NCI-H345 treated with DMSO at 0.1 percent for 48 hours (cell line): Measurements from ENCODE around the gene DNALI1.
"Not testable (repeated sequence)": the region's sequence is repeated elsewhere in the genome, so short reads cannot be mapped to it uniquely, and the experiment has no call there.

Experiments
- DNase-seq: peaks from one replicate; lab custom pipeline; 2025; ENCODE audit not compliant: unreplicated experiment; lab: John Stamatoyannopoulos, UW

Gene DNALI1

DNA sequence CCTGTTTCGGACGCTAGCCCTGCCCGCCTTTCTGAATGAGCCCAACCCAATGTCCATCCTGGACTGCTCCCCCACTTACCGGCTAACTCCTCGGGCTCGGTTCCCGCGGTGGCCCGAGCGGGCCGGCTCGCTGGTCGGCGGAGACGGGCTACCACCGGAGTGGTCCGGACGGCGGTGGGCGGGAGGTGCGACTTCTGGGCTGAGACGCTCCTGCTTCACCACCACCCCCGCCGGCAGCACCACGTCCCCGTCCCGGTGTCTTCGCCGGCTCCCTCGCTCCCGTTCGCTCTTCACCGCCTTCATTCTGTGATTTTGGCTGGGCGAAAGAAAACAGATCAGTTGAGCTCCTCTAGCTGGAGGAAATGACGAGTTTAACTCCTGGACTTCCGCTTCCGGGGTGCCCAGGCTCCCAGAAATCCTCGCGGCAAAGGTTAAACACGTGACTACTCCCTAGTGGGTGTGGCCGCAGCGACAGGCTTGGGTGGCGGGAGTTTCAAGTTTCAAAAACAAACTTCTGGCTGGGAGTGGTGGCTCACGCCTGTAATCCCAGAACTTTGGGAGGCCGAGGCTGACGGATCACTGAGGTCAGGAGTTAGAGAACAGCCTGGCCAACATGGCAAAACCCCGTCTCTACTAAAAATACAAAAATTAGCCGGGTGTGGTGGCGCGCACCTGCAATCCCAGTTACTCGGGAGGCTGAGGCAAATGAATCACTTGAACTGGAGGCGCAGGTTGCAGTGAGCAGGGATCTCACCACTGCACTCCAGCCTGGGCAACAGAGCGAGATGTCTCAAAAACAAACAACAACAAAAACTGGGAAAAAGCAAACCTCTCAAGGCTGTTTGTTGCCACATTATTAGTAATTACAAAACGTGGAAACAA, 2.6 kb upstream of the DNALI1 start, which contains the start of gene SNIP1:
TSS of gene SNIP1 (minus strand) at position 367 of the 882 bp plus-strand sequence. CDS start at position 303, 64 bp downstream.
- DNase-seq = peak; percentile 92

GRCh38 chr1:37557402-37557801, 662 bp downstream of the DNALI1 start:
- DNase-seq = no peak

- no peak for DNase-seq
These were observed 1.7 kb downstream of the DNALI1 start for GRCh38 chr1:37558411-37558810.

DNA sequence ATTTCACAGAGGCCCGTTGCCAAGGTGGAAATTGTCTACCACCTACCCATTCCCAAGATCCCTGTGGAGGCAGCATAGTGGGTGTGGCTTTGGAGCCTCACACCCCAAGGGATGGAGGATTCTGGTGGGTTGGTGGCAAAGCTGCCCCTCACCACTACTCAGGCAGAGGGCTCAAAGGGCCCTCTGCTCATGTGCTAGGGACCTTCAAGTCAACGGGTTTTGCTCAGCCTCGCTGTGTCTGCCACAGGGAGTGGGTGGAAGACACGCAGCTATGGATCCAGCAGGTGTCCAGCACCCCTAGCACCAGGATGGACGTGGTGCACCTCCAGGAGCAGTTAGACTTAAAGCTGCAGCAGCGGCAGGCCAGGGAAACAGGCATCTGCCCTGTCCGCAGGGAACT, 2.3 kb downstream of the DNALI1 start:
- DNase-seq = no peak

DNA sequence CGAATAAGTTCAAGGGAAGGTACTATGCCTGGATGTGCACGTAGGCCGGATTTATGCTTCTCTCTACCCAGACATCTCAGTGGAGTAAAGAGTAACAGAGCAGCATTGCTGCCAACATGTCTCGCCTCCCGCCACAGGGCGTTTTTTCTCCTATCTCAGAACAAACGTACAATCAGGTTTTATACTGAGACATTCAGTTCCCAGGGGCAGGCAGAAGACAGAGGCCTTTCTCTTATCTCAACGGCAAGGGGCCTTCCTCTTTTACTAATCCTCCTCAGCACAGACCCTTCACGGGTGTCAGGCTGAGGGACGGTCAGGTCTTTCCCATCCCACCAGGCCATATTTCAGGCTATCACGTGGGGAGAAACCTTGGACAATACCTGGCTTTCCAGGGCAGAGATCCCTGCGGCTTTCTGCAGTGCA, 3.2 kb downstream of the DNALI1 start:
- not testable (repeated sequence) for DNase-seq

DNA sequence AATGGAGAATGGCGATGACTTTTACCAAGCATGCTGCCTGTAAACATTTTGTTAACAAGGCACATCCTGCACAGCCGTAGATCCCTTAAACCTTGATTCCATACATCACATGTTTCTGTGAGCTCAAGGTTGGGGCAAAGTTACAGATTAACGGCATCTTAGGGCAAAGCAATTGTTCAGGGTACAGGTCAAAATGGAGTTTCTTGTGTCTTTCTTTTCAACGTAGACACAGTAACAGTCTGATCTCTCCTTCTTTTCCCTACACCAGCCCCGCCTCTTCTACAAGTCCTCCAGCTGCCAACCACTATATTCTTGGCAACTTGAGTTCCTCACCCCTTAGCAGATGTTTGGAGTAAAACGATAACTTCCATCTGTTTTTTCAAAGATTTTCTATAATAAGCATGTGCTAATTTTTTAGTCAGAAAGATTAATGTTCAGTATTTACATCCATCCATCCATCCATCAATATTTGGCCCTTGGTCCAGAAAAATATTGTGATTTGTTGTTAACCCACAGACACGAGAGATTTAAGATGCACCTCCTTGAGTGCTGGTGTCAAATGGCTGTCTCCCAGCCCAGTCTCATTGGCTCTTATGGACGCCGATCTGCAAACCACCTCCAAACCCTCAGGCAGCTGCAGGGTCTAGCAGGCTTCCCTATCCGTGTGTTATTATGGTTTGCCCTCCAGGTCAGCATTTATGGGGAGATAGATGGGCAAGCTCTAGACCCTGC, 3.8 kb downstream of the DNALI1 start:
- no peak for DNase-seq

DNA sequence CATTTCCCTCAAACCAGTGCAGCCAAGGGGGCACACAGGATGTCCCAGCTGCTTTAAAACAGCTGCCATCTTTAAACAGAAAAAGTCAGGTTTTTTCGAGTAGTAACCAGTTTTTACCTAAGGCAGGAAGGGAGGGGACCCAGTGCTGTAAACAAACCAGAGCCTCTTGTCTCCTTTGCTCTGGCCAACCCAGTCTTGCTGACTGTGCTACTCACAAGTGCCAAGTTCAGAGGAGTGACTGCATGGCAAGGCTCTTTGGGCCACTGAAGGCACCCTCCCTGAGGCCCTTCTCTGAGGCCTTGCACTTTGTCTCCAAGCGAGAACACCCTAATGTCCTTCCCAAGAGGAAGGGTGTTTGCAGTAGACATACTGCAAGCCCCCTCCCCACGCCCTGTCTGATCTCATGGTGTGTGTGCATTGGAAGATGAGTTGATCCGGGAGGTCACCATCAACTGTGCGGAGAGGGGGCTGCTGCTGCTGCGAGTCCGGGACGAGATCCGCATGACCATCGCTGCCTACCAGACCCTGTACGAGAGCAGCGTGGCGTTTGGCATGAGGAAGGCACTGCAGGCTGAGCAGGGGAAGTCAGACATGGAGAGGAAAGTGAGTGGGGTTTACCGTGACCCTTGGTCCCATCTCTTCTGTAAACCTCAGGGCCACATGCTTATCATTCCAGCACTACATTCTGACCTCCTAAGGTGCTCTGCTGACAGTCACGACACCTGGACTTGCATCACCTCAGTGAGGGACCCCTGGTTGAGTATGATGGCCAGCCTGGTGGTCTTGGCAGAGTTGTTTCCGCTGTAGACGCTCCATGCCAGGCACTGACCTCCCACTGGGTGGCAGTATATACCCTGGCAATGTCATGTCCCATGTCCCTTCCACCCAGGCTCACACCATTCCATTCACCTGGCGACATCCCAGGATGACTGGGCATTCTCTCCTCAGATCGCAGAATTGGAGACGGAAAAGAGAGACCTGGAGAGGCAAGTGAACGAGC, 4.7 kb downstream of the DNALI1 start:
- no peak for DNase-seq

GRCh38 chr1:37562984-37563383, 6.2 kb downstream of the DNALI1 start:
- no peak for DNase-seq

DNA sequence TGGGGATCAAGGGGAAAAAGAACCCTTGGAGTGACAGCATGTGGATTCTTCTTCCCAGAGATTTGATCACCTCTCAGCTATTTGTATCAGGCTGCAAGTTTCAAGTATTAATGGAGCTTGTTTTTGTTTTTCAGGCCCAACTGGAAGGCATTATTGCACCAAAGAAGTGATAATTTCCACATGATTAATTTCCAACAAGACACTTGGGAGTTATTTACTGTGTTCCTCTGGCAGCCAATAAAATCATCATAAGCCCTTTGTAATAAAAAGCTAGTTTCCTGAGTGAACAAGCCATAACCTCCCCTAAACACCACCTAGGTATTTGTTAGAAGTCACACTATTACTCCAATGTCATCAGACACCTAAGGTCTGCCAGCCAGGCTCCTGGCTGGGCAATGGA, 8.2 kb downstream of the DNALI1 start:
- DNase-seq = no peak

DNA sequence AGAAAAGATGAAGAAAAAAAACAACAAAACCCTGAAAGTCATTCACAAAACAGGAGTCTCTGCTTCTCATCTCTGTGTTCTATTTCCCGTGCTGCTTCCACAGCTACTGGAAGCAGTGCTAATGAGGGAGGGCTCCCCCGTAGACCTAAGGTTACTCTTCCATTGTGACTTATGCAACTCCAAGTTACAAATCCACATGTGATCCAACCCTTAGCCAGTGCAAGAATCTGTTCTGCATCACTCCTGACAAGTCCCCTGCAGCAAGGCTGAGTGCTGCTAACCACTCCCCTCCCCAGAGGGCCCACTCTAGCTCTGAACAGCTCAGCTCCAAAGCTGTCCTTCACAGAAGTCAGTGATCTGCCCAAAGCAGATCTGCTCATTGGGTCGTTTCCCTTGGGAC, 10.3 kb downstream of the DNALI1 start:
- no peak for DNase-seq

GRCh38 chr1:37570528-37571334, 14.0 kb downstream of the DNALI1 start:
- DNase-seq = no peak

GRCh38 chr1:37574834-37575480, 18.2 kb downstream of the DNALI1 start:
- DNase-seq = no peak

DNA sequence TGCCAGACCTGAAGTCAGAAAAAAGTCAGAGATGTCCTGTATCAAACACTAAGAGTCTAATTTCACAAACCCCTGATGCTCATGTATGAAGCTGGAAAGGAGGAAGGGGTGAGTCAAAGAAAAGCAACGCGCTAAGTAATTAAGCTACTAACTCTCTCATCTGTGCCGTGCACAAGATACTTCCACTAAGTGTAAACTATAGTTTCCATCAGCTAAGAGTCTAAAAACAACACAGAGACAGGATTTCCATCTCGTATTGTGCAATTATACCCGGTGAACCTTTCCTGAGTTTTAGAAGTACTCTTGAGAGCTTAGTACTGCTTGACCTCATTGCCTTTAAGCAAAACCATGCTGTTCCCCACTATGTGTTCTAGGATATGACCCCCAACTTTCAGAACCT, 19.0 kb downstream of the DNALI1 start:
- DNase-seq = no peak

GRCh38 chr1:37584544-37584943, 27.8 kb downstream of the DNALI1 start:
- DNase-seq = not testable (repeated sequence)

- no peak for DNase-seq
These were observed 32.2 kb downstream of the DNALI1 start for GRCh38 chr1:37588939-37589338.

- no peak for DNase-seq
These were observed 37.0 kb downstream of the DNALI1 start for GRCh38 chr1:37593726-37594125.

DNA sequence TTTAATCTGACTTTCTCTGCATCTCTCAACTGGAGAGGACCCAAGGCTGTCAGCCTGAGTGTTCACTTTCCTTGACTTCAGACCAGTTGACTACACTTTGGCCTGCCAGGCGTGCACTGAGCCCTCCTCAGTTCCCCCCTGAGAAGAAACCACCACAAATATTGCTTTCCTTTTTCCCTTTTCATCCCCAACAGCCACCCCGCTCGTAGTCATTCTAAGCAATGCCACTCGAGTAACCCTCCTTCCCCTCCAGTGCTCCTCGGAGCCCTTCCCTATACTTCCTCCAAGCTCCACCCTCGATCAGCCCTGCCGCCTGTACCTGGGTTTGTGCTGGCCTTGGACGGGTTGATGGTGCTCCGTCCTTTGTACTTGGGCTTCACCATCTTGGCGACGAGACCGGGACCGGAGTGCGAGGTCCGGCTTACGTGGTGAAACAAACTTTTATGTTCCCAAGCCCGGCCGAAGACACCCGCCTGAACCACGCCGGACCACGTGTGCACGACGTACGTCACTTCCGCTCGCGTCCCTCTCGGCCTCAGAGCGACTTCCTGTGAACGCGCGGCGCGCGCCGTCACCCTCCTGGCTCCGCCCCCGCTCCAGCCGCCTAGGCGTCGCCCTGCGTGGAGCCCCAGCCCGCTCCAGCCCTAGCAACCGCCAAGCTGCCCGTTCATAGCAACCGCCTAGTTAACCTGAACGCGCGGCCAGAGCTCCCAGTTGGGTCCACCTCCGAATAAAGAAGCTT, 38.9 kb downstream of the DNALI1 start, which contains the start of gene GNL2:
TSS of gene GNL2 (minus strand) at position 498 of the 742 bp plus-strand sequence. CDS start at position 383, 115 bp downstream.
- DNase-seq = peak; percentile 82

GRCh38 chr1:37596182-37596667, 39.5 kb downstream of the DNALI1 start:
- DNase-seq = no peak

GRCh38 chr1:37599940-37600339, 43.2 kb downstream of the DNALI1 start:
- no peak for DNase-seq
